ENCODE results near the gene MROH2B. TPM values are rescaled to one million over a fixed set of nuclear protein-coding genes. Genes with fewer than 3 reads are reported as not detected.

Gene MROH2B
- total RNA-seq, 2 experiments from 2014 or later = not detected

GRCh38 chr5:40991981-40992559 lies 79.1 kb downstream of the MROH2B start:
- H3K36me3 Mint-ChIP-seq = no peaks in the 10 kb centered on the region

GRCh38 chr5:40991168-40991980 lies 79.8 kb downstream of the MROH2B start:
- no peaks in the 10 kb centered on the region for H3K4me1 Mint-ChIP-seq
- H3K9me3 Mint-ChIP-seq = no peaks in the 10 kb centered on the region
- no peak overlapping the region for H3K27ac Mint-ChIP-seq
- H3K27me3 Mint-ChIP-seq = no peaks in the 10 kb centered on the region
- H3K4me3 Mint-ChIP-seq = no peak overlapping the region
- DNase-seq = no peak
- no peaks in the 10 kb centered on the region for H3K36me3 Mint-ChIP-seq

More at GRCh38 chr5:40991981-40992559, 79.1 kb downstream of the MROH2B start:
- Mint-ChIP-seq H3K27me3 (no peaks in the 10 kb centered on the region), H3K9me3 (no peaks in the 10 kb centered on the region), H3K4me1 (no peaks in the 10 kb centered on the region), H3K4me3 (no peak overlapping the region), H3K27ac (no peak overlapping the region)
- no peak for DNase-seq

DNA sequence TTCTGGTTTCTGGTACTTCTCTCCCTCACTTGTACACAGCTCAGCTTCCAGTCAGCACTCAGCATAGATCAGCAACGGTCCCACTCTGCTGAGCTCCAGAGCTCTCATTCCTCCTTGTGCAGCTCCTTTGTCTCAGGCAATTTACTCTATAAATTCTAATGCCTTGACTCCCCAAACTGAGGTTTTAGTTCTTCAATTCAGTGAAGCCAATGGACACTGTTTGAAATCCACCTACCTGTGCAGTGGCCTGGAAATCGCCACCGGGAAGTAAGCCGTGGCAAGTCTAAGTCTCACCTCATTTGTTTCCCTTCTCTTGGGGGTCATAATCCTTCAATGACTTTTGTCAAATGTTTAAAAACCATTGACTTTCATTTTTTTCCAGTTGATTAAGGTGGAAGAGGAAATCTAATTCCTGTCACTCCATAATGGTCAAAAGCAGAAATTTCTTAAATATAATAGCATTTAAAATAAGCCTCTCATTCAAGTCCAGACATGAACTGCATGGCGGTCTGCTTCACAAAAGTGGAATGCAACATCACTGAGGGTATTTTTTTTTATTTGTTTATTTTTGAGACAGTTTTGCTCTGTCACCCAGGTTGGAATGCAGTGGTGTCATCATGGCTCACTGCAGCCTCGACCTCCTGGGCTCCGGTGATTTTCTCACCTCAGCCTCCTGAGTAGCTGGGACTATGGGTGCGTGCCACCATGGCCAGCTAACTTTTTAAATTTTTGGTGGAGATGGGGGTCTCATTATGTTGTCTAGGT lies 82.2 kb downstream of the MROH2B start:
- Mint-ChIP-seq H3K4me1 (no peaks in the 10 kb centered on the region), H3K4me3 (no peak overlapping the region), H3K9me3 (no peaks in the 10 kb centered on the region), H3K36me3 (no peaks in the 10 kb centered on the region), H3K27ac (no peak overlapping the region), H3K27me3 (no peaks in the 10 kb centered on the region)
- DNase-seq = no peak

GRCh38 chr5:40987349-40987748 lies 83.8 kb downstream of the MROH2B start:
- Mint-ChIP-seq H3K27ac (no peak overlapping the region), H3K36me3 (no peaks in the 10 kb centered on the region), H3K4me3 (no peak overlapping the region), H3K9me3 (no peaks in the 10 kb centered on the region), H3K4me1 (no peaks in the 10 kb centered on the region), H3K27me3 (peaks cover 7% of the 10 kb centered on the region)
- DNase-seq = no peak

DNA sequence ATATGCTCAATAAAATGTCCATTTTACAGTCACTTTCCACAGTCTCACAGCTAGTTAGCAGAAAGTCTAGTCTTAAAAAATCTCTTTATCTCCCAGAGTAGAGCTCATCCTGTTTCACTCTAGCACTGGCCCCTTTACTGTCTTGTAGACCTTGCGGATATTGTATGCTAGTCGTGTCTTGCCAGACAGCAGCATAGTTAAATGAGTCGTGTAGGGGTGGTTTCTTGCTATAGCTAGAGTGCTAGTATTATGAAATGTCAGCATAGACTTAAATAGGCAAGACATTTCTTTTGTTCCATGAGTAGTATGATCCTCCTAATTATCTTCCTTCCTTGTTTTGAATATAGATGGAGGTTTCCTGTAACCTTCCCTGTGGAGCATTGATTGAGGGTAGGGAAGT lies 84.5 kb downstream of the MROH2B start:
- Mint-ChIP-seq H3K27ac (no peak overlapping the region), H3K36me3 (no peaks in the 10 kb centered on the region), H3K4me1 (no peaks in the 10 kb centered on the region), H3K9me3 (no peaks in the 10 kb centered on the region), H3K27me3 (peaks cover 9% of the 10 kb centered on the region), H3K4me3 (no peak overlapping the region)
- DNase-seq = no peak

GRCh38 chr5:40985501-40985900 lies 85.6 kb downstream of the MROH2B start:
- no peak for DNase-seq
- Mint-ChIP-seq H3K36me3 (no peaks in the 10 kb centered on the region), H3K4me1 (no peaks in the 10 kb centered on the region), H3K27me3 (peaks cover 12% of the 10 kb centered on the region), H3K27ac (no peak overlapping the region), H3K4me3 (no peak overlapping the region), H3K9me3 (no peaks in the 10 kb centered on the region)

GRCh38 chr5:40984884-40985283 lies 86.3 kb downstream of the MROH2B start:
- no peaks in the 10 kb centered on the region for H3K36me3 Mint-ChIP-seq
- H3K27me3 Mint-ChIP-seq = peaks cover 12% of the 10 kb centered on the region

GRCh38 chr5:40983781-40984180 lies 87.4 kb downstream of the MROH2B start:
- Mint-ChIP-seq H3K9me3 (no peaks in the 10 kb centered on the region), H3K27me3 (peaks cover 12% of the 10 kb centered on the region), H3K27ac (no peak overlapping the region), H3K4me1 (no peaks in the 10 kb centered on the region), H3K4me3 (no peak overlapping the region), H3K36me3 (no peaks in the 10 kb centered on the region)
- DNase-seq = no peak

More at GRCh38 chr5:40984884-40985283, 86.3 kb downstream of the MROH2B start:
- no peaks in the 10 kb centered on the region for H3K9me3 Mint-ChIP-seq
- no peak overlapping the region for H3K4me3 Mint-ChIP-seq
- DNase-seq = no peak
- no peaks in the 10 kb centered on the region for H3K4me1 Mint-ChIP-seq
- H3K27ac Mint-ChIP-seq = no peak overlapping the region

GRCh38 chr5:40981420-40981819 lies 89.7 kb downstream of the MROH2B start:
- H3K9me3 Mint-ChIP-seq = no peaks in the 10 kb centered on the region
- DNase-seq = no peak
- H3K27ac Mint-ChIP-seq = no peak overlapping the region
- no peaks in the 10 kb centered on the region for H3K4me1 Mint-ChIP-seq
- H3K4me3 Mint-ChIP-seq = no peak overlapping the region
- H3K27me3 Mint-ChIP-seq = peaks cover 15% of the 10 kb centered on the region
- no peaks in the 10 kb centered on the region for H3K36me3 Mint-ChIP-seq

- Mint-ChIP-seq H3K27ac (no peak overlapping the region), H3K4me1 (no peaks in the 10 kb centered on the region), H3K9me3 (no peaks in the 10 kb centered on the region), H3K36me3 (no peaks in the 10 kb centered on the region), H3K27me3 (peaks cover 8% of the 10 kb centered on the region), H3K4me3 (no peak overlapping the region)
- DNase-seq = no peak
These were observed 94.3 kb downstream of the MROH2B start for GRCh38 chr5:40976836-40977235.

- no peaks in the 10 kb centered on the region for H3K36me3 Mint-ChIP-seq
- H3K27ac Mint-ChIP-seq = no peak overlapping the region
- H3K4me1 Mint-ChIP-seq = no peaks in the 10 kb centered on the region
- DNase-seq = no peak
- no peaks in the 10 kb centered on the region for H3K9me3 Mint-ChIP-seq
- peaks cover 8% of the 10 kb centered on the region for H3K27me3 Mint-ChIP-seq
- H3K4me3 Mint-ChIP-seq = no peak overlapping the region
These were observed 95.1 kb downstream of the MROH2B start for GRCh38 chr5:40976041-40976440.

DNA sequence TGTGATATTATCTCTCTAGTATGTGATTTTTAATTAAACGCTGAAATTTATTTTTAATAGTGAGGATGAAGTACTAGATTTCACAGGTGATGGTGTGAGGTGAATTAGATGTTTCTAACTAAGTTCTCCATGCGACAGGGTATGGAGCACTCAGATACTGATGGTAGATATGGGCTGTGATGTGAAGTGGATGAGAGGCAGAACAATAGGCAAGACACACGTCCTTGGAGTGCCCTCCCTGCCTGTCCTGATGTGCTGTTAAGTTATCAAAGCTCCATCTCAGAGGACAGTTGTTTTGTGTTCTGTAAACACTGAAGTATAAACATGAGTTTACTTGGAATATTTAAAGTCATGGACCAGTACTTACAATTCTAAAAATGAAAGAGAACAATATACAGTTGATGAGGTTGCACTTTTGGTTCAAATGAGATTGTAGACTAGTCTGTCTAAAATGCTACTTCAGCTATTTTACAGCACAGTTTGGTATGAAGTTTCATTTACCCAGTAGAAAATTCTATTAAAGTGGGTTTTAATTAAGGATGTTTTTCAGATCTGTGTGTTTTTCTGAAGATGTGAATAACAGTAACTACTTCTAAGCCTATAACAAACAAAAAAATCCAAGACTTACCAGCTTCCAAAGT lies 97.7 kb downstream of the MROH2B start:
- no peak overlapping the region for H3K4me3 Mint-ChIP-seq
- no peaks in the 10 kb centered on the region for H3K4me1 Mint-ChIP-seq
- no peak for DNase-seq
- no peaks in the 10 kb centered on the region for H3K36me3 Mint-ChIP-seq
- H3K27me3 Mint-ChIP-seq = peaks cover 8% of the 10 kb centered on the region
- H3K9me3 Mint-ChIP-seq = no peaks in the 10 kb centered on the region
- H3K27ac Mint-ChIP-seq = no peak overlapping the region

- H3K27me3 Mint-ChIP-seq = peaks cover 8% of the 10 kb centered on the region
- no peak overlapping the region for H3K4me3 Mint-ChIP-seq
- no peak for DNase-seq
- H3K9me3 Mint-ChIP-seq = no peaks in the 10 kb centered on the region
- H3K36me3 Mint-ChIP-seq = no peaks in the 10 kb centered on the region
- H3K27ac Mint-ChIP-seq = no peak overlapping the region
- no peaks in the 10 kb centered on the region for H3K4me1 Mint-ChIP-seq
These were observed 98.7 kb downstream of the MROH2B start for GRCh38 chr5:40972434-40972833.

DNA sequence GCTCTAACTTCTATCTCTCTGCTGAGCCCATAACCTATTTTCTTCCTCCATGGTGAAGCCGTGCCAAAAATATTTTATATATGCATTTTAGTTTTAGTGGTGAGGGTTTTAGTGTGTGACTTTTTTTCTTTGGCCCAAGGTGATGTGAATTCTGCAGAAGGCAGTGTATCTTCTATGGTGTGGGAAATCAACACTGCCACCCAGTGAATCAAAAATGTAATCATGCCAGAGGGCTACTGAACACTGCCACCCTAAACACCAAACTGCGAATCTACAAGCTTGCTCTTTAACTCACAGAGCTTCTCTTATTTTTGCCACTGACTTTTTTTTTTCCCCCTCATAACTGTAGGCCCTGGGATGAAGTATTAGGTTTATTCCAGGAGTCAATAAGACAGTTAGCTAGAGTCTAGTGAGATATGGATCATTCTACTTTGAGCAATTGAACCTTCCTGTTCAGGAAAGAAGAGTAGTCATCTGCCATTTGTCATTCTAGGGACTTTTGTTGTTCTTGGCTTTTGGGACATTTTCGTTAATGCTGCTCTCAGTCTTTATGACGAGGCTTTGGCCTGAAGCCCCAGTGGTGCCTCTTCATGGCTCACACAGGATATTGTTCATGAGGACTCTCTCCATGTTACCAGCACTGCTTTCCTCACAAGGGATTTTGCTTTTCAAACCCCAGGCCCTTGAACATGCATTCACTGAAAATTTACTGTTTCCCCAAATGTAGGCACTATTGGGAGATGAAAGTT lies 108.8 kb downstream of the MROH2B start:
- Mint-ChIP-seq H3K9me3 (peaks cover 6% of the 10 kb centered on the region), H3K27me3 (peaks cover 4% of the 10 kb centered on the region), H3K36me3 (no peaks in the 10 kb centered on the region), H3K4me3 (no peak overlapping the region), H3K27ac (no peak overlapping the region), H3K4me1 (no peaks in the 10 kb centered on the region)
- no peak for DNase-seq
